ENCODE measurements around the gene TMEM253. TPM values are rescaled to one million over a fixed set of nuclear protein-coding genes. Genes with fewer than 3 reads are reported as not detected.

Gene TMEM253
- total and polyA plus RNA-seq, 9 of the 15 experiments (the other 6 are each of a cell fraction or from before 2014, with no cell fraction given) = 0.11 to 0.61 (median 0.26) TPM; not detected in 3

GRCh38 chr14:21066882-21067502, 33.9 kb upstream of the TMEM253 start (continued):
- TF ChIP-seq, protein P1, sequence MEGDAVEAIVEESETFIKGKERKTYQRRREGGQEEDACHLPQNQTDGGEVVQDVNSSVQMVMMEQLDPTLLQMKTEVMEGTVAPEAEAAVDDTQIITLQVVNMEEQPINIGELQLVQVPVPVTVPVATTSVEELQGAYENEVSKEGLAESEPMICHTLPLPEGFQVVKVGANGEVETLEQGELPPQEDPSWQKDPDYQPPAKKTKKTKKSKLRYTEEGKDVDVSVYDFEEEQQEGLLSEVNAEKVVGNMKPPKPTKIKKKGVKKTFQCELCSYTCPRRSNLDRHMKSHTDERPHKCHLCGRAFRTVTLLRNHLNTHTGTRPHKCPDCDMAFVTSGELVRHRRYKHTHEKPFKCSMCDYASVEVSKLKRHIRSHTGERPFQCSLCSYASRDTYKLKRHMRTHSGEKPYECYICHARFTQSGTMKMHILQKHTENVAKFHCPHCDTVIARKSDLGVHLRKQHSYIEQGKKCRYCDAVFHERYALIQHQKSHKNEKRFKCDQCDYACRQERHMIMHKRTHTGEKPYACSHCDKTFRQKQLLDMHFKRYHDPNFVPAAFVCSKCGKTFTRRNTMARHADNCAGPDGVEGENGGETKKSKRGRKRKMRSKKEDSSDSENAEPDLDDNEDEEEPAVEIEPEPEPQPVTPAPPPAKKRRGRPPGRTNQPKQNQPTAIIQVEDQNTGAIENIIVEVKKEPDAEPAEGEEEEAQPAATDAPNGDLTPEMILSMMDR (IDR thresholded peaks at IDR 0.05 in 2 of 3, conservative IDR thresholded peaks at IDR 0.05 in 1 of 3; ENCODE audit: insufficient read depth in 2 of 3, low read depth in 1 of 3, low read length in 3 of 3) = peak; percentile 15 to 51 (median 49); a peak in 4 of 6 replicates
- TF ChIP-seq TEAD1 (CRISPR knock-in tag; IDR thresholded peaks at IDR 0.05) (no peak), PBX2 (CRISPR knock-in tag; IDR thresholded peaks at IDR 0.05; ENCODE audit: low read depth) (no peak), PBX2 (tag; conservative IDR thresholded peaks at IDR 0.05; ENCODE audit: low read depth) (no peak), CHCHD3 (CRISPR knock-in tag; IDR thresholded peaks at IDR 0.05) (no peak)

Measured in K562 (cell line).